SK-N-MC (cell line): ENCODE data around the gene MLANA.

Experiments
- EZH2 ChIP-seq: fragments of 200-600 bp; sonication (generic); IDR thresholded peaks from one replicate; pipeline ENCODE4 v1.6.1; 2017; ENCODE audit warnings: antibody characterized with exemption
- FOXP2 ChIP-seq: optimal IDR thresholded peaks from 2 replicates; pipeline ENCODE3; 2011; ENCODE audit warnings: mild to moderate bottlenecking, moderate library complexity; ENCODE audit not compliant: insufficient read depth; ENCODE audit errors: extremely low read length, control extremely low read depth
- POLR2AphosphoS5 ChIP-seq: IDR thresholded peaks from 2 replicates; pipeline ENCODE4 v1.6.1; 2012; ENCODE audit warnings: mild to moderate bottlenecking, low read depth, low read length, borderline replicate concordance

DNA sequence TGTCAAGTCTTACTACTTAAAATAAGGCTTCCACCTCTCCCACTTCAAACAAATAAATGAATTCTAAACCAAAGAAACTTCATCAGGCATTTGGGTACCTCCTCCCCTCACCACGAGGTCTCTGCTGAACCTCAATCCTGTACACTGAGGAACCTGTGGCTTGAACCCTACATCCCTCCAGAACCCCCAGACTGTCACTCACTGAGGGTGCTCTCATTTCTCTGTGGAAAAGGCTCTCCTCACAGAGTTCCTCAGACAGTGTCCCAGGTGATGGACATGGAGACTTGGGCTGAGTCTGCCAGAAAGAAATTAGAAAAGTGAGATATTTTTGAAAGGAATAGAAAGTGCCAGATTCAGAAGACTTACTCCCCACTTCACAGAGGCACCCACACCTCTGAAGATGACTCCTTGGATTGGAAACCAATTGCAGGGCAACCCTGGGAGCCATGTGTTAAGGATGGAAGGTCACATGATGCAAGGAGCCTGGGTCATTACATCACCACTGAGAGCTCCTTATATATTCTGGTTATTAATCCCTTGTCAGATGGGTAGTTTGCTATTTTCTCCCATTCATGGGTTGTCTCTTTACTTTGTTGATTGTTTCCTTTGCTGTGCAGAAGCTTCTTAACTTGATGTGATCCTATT lies 19.8 kb downstream of the MLANA start:
- TF ChIP-seq EZH2 (no peak), POLR2AphosphoS5 (no peak), FOXP2 (no peak)
